SK-N-SH (cell line): ENCODE measurements around the gene TMEM184B. TPM values are rescaled to one million over a fixed set of nuclear protein-coding genes. Genes with fewer than 3 reads are reported as not detected.

Experiments used
- CTCF ChIA-PET: fragments of 300-600, 350-600 bp; formaldehyde crosslinking; extraction: SDS; loops from one replicate; lab custom pipeline; 2021; lab: Yijun Ruan, JAX
- POLR2A ChIA-PET: fragments of 350-600 bp; sonication (Branson Sonifier 250); formaldehyde crosslinking; extraction: SDS; loops from one replicate; lab custom pipeline; 2020; ENCODE audit warnings: antibody characterized with exemption, inconsistent platforms; lab: Yijun Ruan, JAX
- DNase-seq: peaks from one replicate; pipeline ENCODE4 v3.0.0; 2012
- H2AFZ ChIP-seq: fragments of 200-600 bp; sonication (generic); 2 replicates; pipeline ENCODE4 v1.8.1; 2016; ENCODE audit warnings: antibody characterized with exemption, mild to moderate bottlenecking, low read depth
- H3F3A ChIP-seq: fragments of 200-600 bp; sonication (generic); replicated peaks from 2 replicates; pipeline ENCODE3; 2016; ENCODE audit warnings: antibody characterized with exemption, mild to moderate bottlenecking; ENCODE audit not compliant: insufficient read depth
- H3K27ac ChIP-seq, 2 experiments: fragments of 200-500 bp in 1 of 2; fragments of 200-600 bp in 1 of 2; sonication (Bioruptor generic) in 1 of 2; sonication (generic), shearing (Covaris generic) in 1 of 2; 2 replicates each; pipeline versions ENCODE4 v1.5.1 to v1.6.1; 2014 to 2016; ENCODE audit warnings: low read depth in 2 of 2, inconsistent platforms in 1 of 2, low read length in 1 of 2, mild to moderate bottlenecking in 1 of 2, mixed read lengths in 1 of 2
- H3K27me3 ChIP-seq: fragments of 200-600 bp; sonication (generic), shearing (Covaris generic); 2 replicates; pipeline ENCODE4 v1.6.1; 2016; ENCODE audit warnings: mixed run types; ENCODE audit not compliant: insufficient read depth
- H3K36me3 ChIP-seq, 2 experiments: fragments of 200-500 bp in 1 of 2; fragments of 200-600 bp in 1 of 2; sonication (Bioruptor generic) in 1 of 2; sonication (generic) in 1 of 2; replicated peaks in 1 of 2; 2 replicates each; pipeline versions ENCODE3 to v1.5.1; 2014 to 2016; ENCODE audit warnings: low read length in 1 of 2, mild to moderate bottlenecking in 1 of 2; ENCODE audit not compliant: insufficient read depth in 2 of 2, control insufficient read depth in 1 of 2
- H3K4me1 ChIP-seq, 2 experiments: fragments of 200-500 bp in 1 of 2; fragments of 200-600 bp in 1 of 2; sonication (Bioruptor generic) in 1 of 2; sonication (generic), shearing (Covaris generic) in 1 of 2; 2 replicates each; pipeline versions ENCODE4 v1.5.1 to v1.6.1; 2014 to 2016; ENCODE audit warnings: low read depth in 1 of 2, low read length in 1 of 2, mixed run types in 1 of 2; ENCODE audit not compliant: insufficient read depth in 2 of 2, control insufficient read depth in 1 of 2
- H3K4me2 ChIP-seq: fragments of 200-600 bp; sonication (generic), shearing (Covaris generic); 2 replicates; pipeline ENCODE4 v1.6.1; 2017; ENCODE audit warnings: mixed run types
- H3K4me3 ChIP-seq, 2 experiments: fragments of 200-500 bp in 1 of 2; fragments of 200-600 bp in 1 of 2; sonication (Bioruptor generic) in 1 of 2; sonication (generic), shearing (Covaris generic) in 1 of 2; 2 replicates each; pipeline versions ENCODE4 v1.5.1 to v1.8.1; 2014 to 2016; ENCODE audit warnings: low read depth in 2 of 2, inconsistent platforms in 1 of 2, low read length in 1 of 2, mild to moderate bottlenecking in 1 of 2, mixed read lengths in 1 of 2, moderate library complexity in 1 of 2
- H3K79me2 ChIP-seq: fragments of 200-600 bp; sonication (generic); 2 replicates; pipeline ENCODE4 v1.8.1; 2017; ENCODE audit warnings: mild to moderate bottlenecking; ENCODE audit not compliant: insufficient read depth
- H3K9ac ChIP-seq: fragments of 200-600 bp; sonication (generic); 2 replicates; pipeline ENCODE4 v1.6.1; 2017; ENCODE audit warnings: mixed run types
- H3K9me2 ChIP-seq: fragments of 200-600 bp; sonication (generic); 2 replicates; pipeline ENCODE4 v1.6.1; 2017; ENCODE audit warnings: mixed run types
- H3K9me3 ChIP-seq: fragments of 200-600 bp; sonication (generic); 2 replicates; pipeline ENCODE4 v1.6.1; 2017; ENCODE audit warnings: mixed run types, mild to moderate bottlenecking, moderate library complexity
- H4K20me1 ChIP-seq: fragments of 200-600 bp; sonication (generic); 2 replicates; pipeline ENCODE4 v1.6.1; 2017; ENCODE audit warnings: mild to moderate bottlenecking, mixed run types; ENCODE audit not compliant: insufficient read depth
- CHD2 ChIP-seq: fragments of 150-350 bp; IDR thresholded peaks from 2 replicates; pipeline ENCODE4 v1.6.1; 2018; ENCODE audit warnings: low read length; ENCODE audit not compliant: partially characterized antibody
- CTCF ChIP-seq: fragments of 200-600 bp; sonication (generic); IDR thresholded peaks from 2 replicates; pipeline ENCODE4 v1.6.1; 2017; ENCODE audit warnings: antibody characterized with exemption, mild to moderate bottlenecking, moderate library complexity
- ELF1 ChIP-seq: IDR thresholded peaks from 2 replicates; pipeline ENCODE4 v1.4.0; 2012
- FOXJ3 ChIP-seq: sonication (generic); formaldehyde crosslinking; IDR thresholded peaks from 2 replicates; pipeline ENCODE4 v1.5.1; 2020; ENCODE audit warnings: mild to moderate bottlenecking, missing genetic modification reagents
- FOXM1 ChIP-seq: IDR thresholded peaks from 2 replicates; pipeline ENCODE4 v1.4.0; 2012; ENCODE audit warnings: low read depth, mild to moderate bottlenecking
- GABPA ChIP-seq: IDR thresholded peaks from 2 replicates; pipeline ENCODE4 v1.4.0; 2012; ENCODE audit warnings: low read depth, mild to moderate bottlenecking
- IRF3 ChIP-seq: fragments of 150-350 bp; IDR thresholded peaks from 2 replicates; pipeline ENCODE4 v1.6.1; 2016; ENCODE audit warnings: mild to moderate bottlenecking, low read depth, low read length
- MEF2A ChIP-seq: IDR thresholded peaks from 2 replicates; pipeline ENCODE4 v1.4.0; 2012; ENCODE audit warnings: low read depth, borderline replicate concordance
- PBX3 ChIP-seq: IDR thresholded peaks from 2 replicates; pipeline ENCODE4; 2012
- POLR2AphosphoS5 ChIP-seq: IDR thresholded peaks from 2 replicates; pipeline ENCODE4 v1.6.1; 2012; ENCODE audit warnings: low read depth, low read length
- RAD21 ChIP-seq: IDR thresholded peaks from 2 replicates; pipeline ENCODE4 v1.6.1; 2012; ENCODE audit warnings: mild to moderate bottlenecking, low read length
- REST ChIP-seq: IDR thresholded peaks from 2 replicates; pipeline ENCODE4 v1.6.1; 2012; ENCODE audit warnings: mild to moderate bottlenecking, low read depth, low read length, moderate library complexity
- RFX5 ChIP-seq: IDR thresholded peaks from 2 replicates; pipeline ENCODE4 v1.6.1; 2012; ENCODE audit warnings: mild to moderate bottlenecking, improper control_type of control experiment, low read length
- TCF12 ChIP-seq: IDR thresholded peaks from 2 replicates; pipeline ENCODE4 v1.4.0; 2012
- USF2 ChIP-seq: fragments of 150-350 bp; IDR thresholded peaks from 2 replicates; pipeline ENCODE4 v1.6.1; 2017; ENCODE audit warnings: antibody characterized with exemption, low read length, low read depth, borderline replicate concordance
- YY1 ChIP-seq: IDR thresholded peaks from 2 replicates; pipeline ENCODE4 v1.4.0; 2012; ENCODE audit warnings: low read depth, mild to moderate bottlenecking
- ZBTB33 ChIP-seq: IDR thresholded peaks from 2 replicates; pipeline ENCODE4 v1.4.0; 2012; ENCODE audit warnings: low read depth, borderline replicate concordance
- WGBS: methylation state at CpG from one replicate; pipeline ENCODE4 v1.1.6; 2017; ENCODE audit warnings: low lambda C conversion rate; 5-methylcytosine and 5-hydroxymethylcytosine counted together
- polyA plus RNA-seq, 3 experiments: library from polyadenylated mRNA; depleted of rRNA; stranded (reverse); fragments of >200 nt; gene quantifications; 2 replicates each; pipeline ENCODE4 v1.2.3, GENCODE V29; 2012

TMEM184B gene
- polyA plus RNA-seq, 1 of the 3 experiments (the other 2 are of a cell fraction), result 25.3 TPM

GRCh38 chr22:38191055-38191454 lies 81.8 kb downstream of the TMEM184B start:
- Histone ChIP-seq H3F3A (no peaks in the 10 kb centered on the region), H3K79me2 (no peaks in the 10 kb centered on the region), H3K4me2 (no peak overlapping the region), H3K36me3 (no peaks in the 10 kb centered on the region), H3K9me3 (no peaks in the 10 kb centered on the region), H3K4me1 (peaks cover 0 to 4% of the 10 kb centered on the region in 2 experiments; a peak in 1 of 4 replicates), H4K20me1 (no peaks in the 10 kb centered on the region), H3K9me2 (no peaks in the 10 kb centered on the region), H3K4me3 (no peak overlapping the region), H3K9ac (no peak overlapping the region), H3K27ac (no peak overlapping the region), H3K27me3 (no peaks in the 10 kb centered on the region), H2AFZ (no peak overlapping the region)
- no peak for DNase-seq
- TF ChIP-seq ELF1, result no peak
- TF ChIP-seq FOXJ3 (CRISPR knock-in tag), result no peak
- TF ChIP-seq FOXM1, result no peak
- no peak for TF ChIP-seq CTCF
- TF ChIP-seq USF2, result no peak
- TF ChIP-seq CHD2, result no peak
- no peak for TF ChIP-seq IRF3
- TF ChIP-seq REST, result no peak
- no peak for TF ChIP-seq POLR2AphosphoS5
- no peak for TF ChIP-seq TCF12
- no peak for TF ChIP-seq PBX3
- no peak for TF ChIP-seq GABPA
- TF ChIP-seq RFX5, result no peak
- no peak for TF ChIP-seq RAD21
- TF ChIP-seq ZBTB33, result no peak
- no peak for TF ChIP-seq YY1
- no peak for TF ChIP-seq MEF2A
- ChIA-PET POLR2A (no interaction called here), CTCF (interaction anchor here (0.6 to 1.4 kb wide), 2 partner anchors 9 to 27 kb away, joined by 3 to 4 read pairs; partner anchors contain the start of gene PLA2G6)
- 92% methylated on average over 7 of the region's 14 CpGs for WGBS
